D341Med (cell line): ENCODE data around the gene MYOD1.

Source experiments
- DNase-seq: peaks from one replicate; pipeline ENCODE4 v3.0.0; 2012; ENCODE audit warnings: low spot score

The MYOD1 gene

GRCh38 chr11:17771415-17771814, 52.0 kb downstream of the MYOD1 start:
- DNase-seq = no peak
